ENCODE measurements around the gene TTLL9.

Gene TTLL9

DNA sequence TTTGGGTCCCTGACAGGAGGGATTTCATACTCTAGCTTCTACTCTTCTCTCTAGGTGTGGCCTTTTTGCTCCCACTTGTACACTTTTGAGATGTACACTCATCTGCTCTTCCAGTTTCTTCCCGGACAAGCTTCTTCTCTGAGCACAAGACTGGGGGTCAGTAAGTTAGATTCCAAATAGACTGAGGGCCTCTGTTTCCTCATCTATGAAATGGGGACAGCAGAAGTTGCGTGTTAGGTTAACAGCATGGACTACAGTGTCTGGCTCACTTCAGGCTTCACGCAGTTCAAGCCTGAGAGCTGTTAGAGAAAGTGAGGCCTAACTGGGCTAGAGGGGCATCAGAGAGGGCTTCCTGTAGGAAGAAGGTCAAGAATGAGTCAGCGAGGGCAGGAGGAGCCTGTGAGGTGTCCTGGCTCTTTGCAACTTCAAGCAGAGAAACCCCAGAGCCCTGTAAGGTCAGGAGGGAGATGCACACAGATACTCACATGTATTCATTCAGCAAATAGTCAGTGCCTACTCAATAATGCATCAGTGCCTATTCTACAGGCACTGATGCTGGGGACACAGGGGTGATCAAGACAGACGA is 118.1 kb downstream of the TTLL9 start:
- DNase-seq: no peak

DNA sequence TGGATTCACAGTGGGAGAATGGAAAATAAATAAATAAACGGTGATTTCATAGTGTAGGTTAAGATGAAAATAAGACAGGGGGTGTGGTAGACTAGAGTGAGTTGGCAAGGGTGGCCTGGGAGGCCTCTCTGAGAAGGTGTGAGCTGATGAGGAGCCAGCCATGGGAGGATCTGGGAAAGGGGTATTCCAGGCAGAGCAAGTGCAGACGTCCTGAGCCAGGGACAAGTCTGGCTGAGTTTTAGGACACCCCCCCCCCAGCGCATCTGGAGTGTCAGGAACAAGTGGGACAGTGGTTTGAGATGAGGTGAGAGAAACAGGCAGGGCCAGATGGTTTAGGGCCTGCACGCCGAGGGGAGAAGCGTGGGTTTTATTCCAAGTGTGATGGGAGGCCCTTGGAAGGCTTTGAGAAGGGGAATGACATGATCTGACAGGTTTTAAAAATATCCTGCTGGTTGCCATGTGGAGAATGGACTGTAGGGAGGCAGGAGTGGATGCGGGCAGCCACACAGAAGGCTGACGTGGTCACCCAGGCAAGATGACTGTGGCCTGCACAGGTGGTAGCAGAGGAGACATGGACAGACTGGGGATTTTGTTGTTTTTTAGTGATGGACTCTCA is 118.7 kb downstream of the TTLL9 start:
- no peak for DNase-seq

GRCh38 chr20:31990641-31991338 is 120.4 kb downstream of the TTLL9 start:
- no peak for DNase-seq

DNA sequence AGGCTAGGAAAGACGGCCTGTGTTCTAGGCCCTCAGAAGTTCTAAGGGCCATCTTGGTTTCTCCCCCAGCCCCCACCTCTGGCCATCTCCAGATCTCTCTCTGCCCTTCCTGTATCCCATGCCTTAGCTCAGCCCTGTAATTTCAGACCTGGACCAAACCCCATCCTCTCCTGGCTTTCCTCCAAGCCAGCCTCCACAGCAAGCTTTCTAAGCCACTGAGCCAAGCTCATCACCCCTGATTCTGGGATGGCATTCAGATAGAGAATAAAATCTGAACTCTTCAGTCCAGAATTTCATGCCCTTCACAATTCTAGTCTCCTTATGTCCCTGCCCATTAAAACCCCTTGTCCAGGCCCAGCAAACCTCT is 120.9 kb downstream of the TTLL9 start:
- DNase-seq: no peak

DNA sequence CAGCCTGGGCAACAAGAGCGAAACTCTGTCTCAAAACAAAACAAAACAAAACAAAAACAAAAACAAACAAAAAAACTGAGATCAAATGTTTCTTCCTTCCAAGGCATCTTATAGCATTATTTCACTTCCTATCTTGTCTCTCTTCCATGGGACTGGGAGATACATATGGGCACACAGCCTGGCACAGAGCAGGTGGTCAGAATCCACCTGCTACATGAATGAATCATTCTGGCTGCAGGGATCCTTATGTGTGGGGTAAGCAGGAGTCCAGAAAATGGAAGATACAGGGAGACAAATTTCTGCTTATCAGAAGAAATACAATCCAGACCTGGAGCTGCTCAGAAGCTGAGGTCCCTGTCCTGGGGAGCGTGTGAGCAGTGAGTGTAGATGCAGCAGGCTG is 121.7 kb downstream of the TTLL9 start:
- DNase-seq: no peak
